Measurements from ENCODE around the gene FGG.
"Not testable (repeated sequence)": the region's sequence is repeated elsewhere in the genome, so short reads cannot be mapped to it uniquely, and the experiment has no call there.

FGG gene

DNA sequence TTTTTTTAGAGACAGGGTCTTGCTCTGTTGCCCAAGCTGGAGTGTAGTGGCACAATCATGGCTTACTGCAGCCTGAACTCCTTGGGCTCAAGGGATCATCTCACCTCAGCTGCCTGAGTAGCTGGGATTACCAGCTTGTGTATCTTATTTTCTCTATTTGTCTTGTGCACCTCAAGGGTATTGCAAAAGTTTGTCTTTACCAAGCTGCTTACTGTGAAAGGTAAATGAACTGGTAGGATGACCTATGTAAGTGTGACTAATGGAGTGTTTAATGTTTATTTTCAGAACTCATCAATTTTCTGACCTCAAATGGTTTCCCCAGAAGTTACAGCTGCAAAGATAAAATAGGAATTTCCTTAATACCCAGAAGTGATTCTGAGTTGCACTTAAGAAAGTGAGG, 16.6 kb downstream of the FGG start:
- no peaks in the 10 kb centered on the region for H3K9me2 ChIP-seq (replicated peaks; ENCODE audit: insufficient read depth, low read length)
- no peaks in the 10 kb centered on the region for H3F3A ChIP-seq (ENCODE audit: insufficient read depth, low read length)
- H3K4me3 ChIP-seq (ENCODE audit: low read length), result no peak overlapping the region
- H3K79me2 ChIP-seq (ENCODE audit: low read length), result no peaks in the 10 kb centered on the region
- H2AFZ ChIP-seq (ENCODE audit: low read length), result no peak overlapping the region
- no peaks in the 10 kb centered on the region for H3K4me1 ChIP-seq (ENCODE audit: low read length)
- H3K27me3 ChIP-seq (replicated peaks; ENCODE audit: insufficient read depth, low read length), result no peaks in the 10 kb centered on the region
- H3K27ac ChIP-seq (ENCODE audit: low read length), result no peak overlapping the region
- no peaks in the 10 kb centered on the region for H3K9me3 ChIP-seq (replicated peaks; ENCODE audit: insufficient read depth, low read length)
- H3K4me2 ChIP-seq (ENCODE audit: low read depth, low read length), result no peak overlapping the region
- TF ChIP-seq, protein P1, sequence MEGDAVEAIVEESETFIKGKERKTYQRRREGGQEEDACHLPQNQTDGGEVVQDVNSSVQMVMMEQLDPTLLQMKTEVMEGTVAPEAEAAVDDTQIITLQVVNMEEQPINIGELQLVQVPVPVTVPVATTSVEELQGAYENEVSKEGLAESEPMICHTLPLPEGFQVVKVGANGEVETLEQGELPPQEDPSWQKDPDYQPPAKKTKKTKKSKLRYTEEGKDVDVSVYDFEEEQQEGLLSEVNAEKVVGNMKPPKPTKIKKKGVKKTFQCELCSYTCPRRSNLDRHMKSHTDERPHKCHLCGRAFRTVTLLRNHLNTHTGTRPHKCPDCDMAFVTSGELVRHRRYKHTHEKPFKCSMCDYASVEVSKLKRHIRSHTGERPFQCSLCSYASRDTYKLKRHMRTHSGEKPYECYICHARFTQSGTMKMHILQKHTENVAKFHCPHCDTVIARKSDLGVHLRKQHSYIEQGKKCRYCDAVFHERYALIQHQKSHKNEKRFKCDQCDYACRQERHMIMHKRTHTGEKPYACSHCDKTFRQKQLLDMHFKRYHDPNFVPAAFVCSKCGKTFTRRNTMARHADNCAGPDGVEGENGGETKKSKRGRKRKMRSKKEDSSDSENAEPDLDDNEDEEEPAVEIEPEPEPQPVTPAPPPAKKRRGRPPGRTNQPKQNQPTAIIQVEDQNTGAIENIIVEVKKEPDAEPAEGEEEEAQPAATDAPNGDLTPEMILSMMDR (IDR thresholded peaks at IDR 0.05; ENCODE audit: low read length), result no peak
- H4K20me1 ChIP-seq (ENCODE audit: insufficient read depth, low read length), result no peaks in the 10 kb centered on the region
- H3K9ac ChIP-seq (ENCODE audit: low read length), result no peak overlapping the region
- no peaks in the 10 kb centered on the region for H3K36me3 ChIP-seq (replicated peaks; ENCODE audit: insufficient read depth, low read length)
- no peak for DNase-seq

DNA sequence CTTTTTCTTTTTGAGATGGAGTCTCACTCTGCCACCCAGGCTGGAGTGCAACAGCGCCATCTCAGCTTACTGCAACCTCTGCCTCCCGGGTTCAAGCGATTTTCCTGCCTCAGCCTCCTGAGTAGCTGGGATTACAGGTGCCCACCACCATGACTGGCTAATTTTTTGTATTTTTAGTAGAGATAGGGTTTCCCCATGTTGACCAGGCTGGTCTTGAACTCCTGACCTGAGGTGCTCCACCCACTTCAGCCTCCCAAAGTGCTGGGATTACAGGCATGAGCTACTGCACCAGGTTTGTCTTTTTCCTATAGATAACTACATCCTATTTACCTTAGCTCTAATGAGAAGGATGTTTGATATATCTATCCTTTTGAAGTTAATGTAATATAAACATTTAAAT, 18.1 kb downstream of the FGG start:
- not testable (repeated sequence) for H3F3A ChIP-seq (ENCODE audit: insufficient read depth, low read length); H3K79me2 ChIP-seq (ENCODE audit: low read length); H3K4me1 ChIP-seq (ENCODE audit: low read length); H3K27me3 ChIP-seq (replicated peaks; ENCODE audit: insufficient read depth, low read length); H4K20me1 ChIP-seq (ENCODE audit: insufficient read depth, low read length); H3K9me2 ChIP-seq (replicated peaks; ENCODE audit: insufficient read depth, low read length); DNase-seq; H2AFZ ChIP-seq (ENCODE audit: low read length); H3K9ac ChIP-seq (ENCODE audit: low read length); H3K4me2 ChIP-seq (ENCODE audit: low read depth, low read length); H3K4me3 ChIP-seq (ENCODE audit: low read length); H3K9me3 ChIP-seq (replicated peaks; ENCODE audit: insufficient read depth, low read length); H3K36me3 ChIP-seq (replicated peaks; ENCODE audit: insufficient read depth, low read length); H3K27ac ChIP-seq (ENCODE audit: low read length)

- Histone ChIP-seq H3K9ac (ENCODE audit: low read length) (no peak overlapping the region), H3K9me2 (replicated peaks; ENCODE audit: insufficient read depth, low read length) (no peaks in the 10 kb centered on the region), H3K4me1 (ENCODE audit: low read length) (no peaks in the 10 kb centered on the region), H3F3A (ENCODE audit: insufficient read depth, low read length) (no peaks in the 10 kb centered on the region), H3K27ac (ENCODE audit: low read length) (no peak overlapping the region), H3K9me3 (replicated peaks; ENCODE audit: insufficient read depth, low read length) (no peaks in the 10 kb centered on the region), H3K27me3 (replicated peaks; ENCODE audit: insufficient read depth, low read length) (no peaks in the 10 kb centered on the region), H3K4me3 (ENCODE audit: low read length) (no peak overlapping the region), H2AFZ (ENCODE audit: low read length) (no peak overlapping the region), H4K20me1 (ENCODE audit: insufficient read depth, low read length) (no peaks in the 10 kb centered on the region), H3K79me2 (ENCODE audit: low read length) (no peaks in the 10 kb centered on the region), H3K4me2 (ENCODE audit: low read depth, low read length) (no peak overlapping the region), H3K36me3 (replicated peaks; ENCODE audit: insufficient read depth, low read length) (no peaks in the 10 kb centered on the region)
- no peak for DNase-seq
- TF ChIP-seq EZH2phosphoT487 (IDR thresholded peaks at IDR 0.05; ENCODE audit: low read length) (no peak), EZH2 (optimal IDR thresholded peaks at IDR 0.05; ENCODE audit: low read depth, low read length) (no peak)
- TF ChIP-seq, protein P1 (IDR thresholded peaks at IDR 0.05; ENCODE audit: low read length), result no peak
Measured at GRCh38 chr4:154593868-154594267, 18.6 kb downstream of the FGG start.

DNA sequence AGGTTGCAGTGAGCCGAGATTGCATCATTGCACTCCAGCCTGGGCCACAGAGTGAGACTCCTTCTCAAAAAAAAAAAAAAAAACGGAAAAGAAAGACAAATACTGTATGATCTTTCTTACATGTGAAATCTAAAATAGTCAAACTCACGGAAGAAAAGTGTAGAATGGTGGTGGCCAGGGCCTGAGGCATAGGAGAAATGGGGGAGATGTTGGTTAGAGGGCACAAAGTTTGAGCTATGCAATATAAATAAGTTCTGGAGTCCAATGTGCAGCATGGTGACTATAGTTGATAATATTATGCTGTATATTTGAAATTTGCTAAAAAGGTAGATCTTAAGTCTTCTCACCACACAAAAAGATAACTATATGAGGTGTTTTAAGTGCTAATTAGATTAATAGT, 20.6 kb downstream of the FGG start:
- H3F3A ChIP-seq (ENCODE audit: insufficient read depth, low read length), result no peaks in the 10 kb centered on the region
- no peaks in the 10 kb centered on the region for H3K9me2 ChIP-seq (replicated peaks; ENCODE audit: insufficient read depth, low read length)
- H3K9me3 ChIP-seq (replicated peaks; ENCODE audit: insufficient read depth, low read length), result no peaks in the 10 kb centered on the region
- TF ChIP-seq, protein P1 (IDR thresholded peaks at IDR 0.05; ENCODE audit: low read length), result no peak
- TF ChIP-seq EZH2phosphoT487 (IDR thresholded peaks at IDR 0.05; ENCODE audit: low read length), result no peak
- H3K9ac ChIP-seq (ENCODE audit: low read length), result no peak overlapping the region
- H3K36me3 ChIP-seq (replicated peaks; ENCODE audit: insufficient read depth, low read length), result no peaks in the 10 kb centered on the region
- no peaks in the 10 kb centered on the region for H3K79me2 ChIP-seq (ENCODE audit: low read length)
- no peak overlapping the region for H3K4me3 ChIP-seq (ENCODE audit: low read length)
- H2AFZ ChIP-seq (ENCODE audit: low read length), result no peak overlapping the region
- no peaks in the 10 kb centered on the region for H3K27me3 ChIP-seq (replicated peaks; ENCODE audit: insufficient read depth, low read length)
- no peaks in the 10 kb centered on the region for H3K4me1 ChIP-seq (ENCODE audit: low read length)
- DNase-seq, result no peak
- H3K4me2 ChIP-seq (ENCODE audit: low read depth, low read length), result no peak overlapping the region
- no peaks in the 10 kb centered on the region for H4K20me1 ChIP-seq (ENCODE audit: insufficient read depth, low read length)
- no peak overlapping the region for H3K27ac ChIP-seq (ENCODE audit: low read length)

All from MM.1S (cell line).